Adrenal gland (tissue), 5 donors: ENCODE data around the gene ALPP.

ENCODE experiments used
- CTCF ChIP-seq, 6 experiments: fragments of 450-650 bp in 4 of 6; fragments of 200-600 bp in 2 of 6; sonication (generic) in 1 of 6; IDR thresholded peaks; 1 replicate in 5 of 6; 2 replicates in 1 of 6; pipeline versions ENCODE4 v1.5.1 to v1.8.0; 2016 to 2021; ENCODE audit warnings: antibody characterized with exemption in 6 of 6, mild to moderate bottlenecking in 2 of 6, moderate library complexity in 1 of 6
- POLR2A ChIP-seq, 2 donors: fragments of 450-650 bp; IDR thresholded peaks; one replicate each; pipeline ENCODE4 v1.6.1; 2017; ENCODE audit warnings: antibody characterized with exemption in 2 of 2, mild to moderate bottlenecking in 2 of 2, moderate library complexity in 1 of 2
- donor health status: DM: no; HTN: no; CAD: no.

DNA sequence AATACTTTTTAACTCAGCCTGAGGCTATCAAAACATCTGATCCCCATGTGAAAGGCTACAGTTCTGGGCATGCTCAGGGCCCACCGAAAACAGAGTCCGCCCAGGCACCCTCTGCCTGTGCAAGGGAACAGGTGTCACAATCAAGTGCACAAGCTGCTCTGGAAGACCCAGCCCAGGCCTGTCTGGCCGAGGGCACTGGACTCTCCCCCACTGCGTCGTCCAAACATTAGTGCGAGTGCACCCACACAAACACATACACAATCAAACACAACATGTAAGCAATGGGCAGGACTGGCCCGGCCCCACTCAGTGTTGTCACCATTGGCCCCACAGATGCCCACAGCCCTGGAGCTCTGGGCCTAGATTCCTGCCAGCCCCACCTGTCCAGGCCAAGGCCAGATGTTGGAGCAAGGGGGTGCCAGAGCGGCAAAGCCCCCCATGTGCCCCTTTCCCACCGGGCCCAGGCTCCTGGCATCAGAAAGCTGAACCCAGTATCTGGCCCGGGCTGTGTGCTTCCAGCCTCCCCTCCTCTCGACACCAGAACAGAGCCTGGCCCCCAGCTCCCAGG lies 27.5 kb downstream of the ALPP start:
- TF ChIP-seq CTCF (IDR thresholded peaks at IDR 0.05) (no peak), POLR2A (IDR thresholded peaks at IDR 0.05) (no peak)
